WTC11 (cell line): ENCODE data around the gene GPR158. TPM values are rescaled to one million over a fixed set of nuclear protein-coding genes. Genes with fewer than 3 reads are reported as not detected.

Experiments used
- ATAC-seq: fragments of 200-7000 bp; cut with Tn5 transposase; 2 replicates; pipeline ENCODE4 v1.10.0; 2021; ENCODE audit warnings: mild to moderate bottlenecking, moderate library complexity
- CTCF ChIA-PET: fragments of 300-600 bp; sonication (Branson Sonifier 250); formaldehyde crosslinking; loops from one replicate; lab custom pipeline; 2021; ENCODE audit warnings: antibody characterized with exemption; lab: Charles Lee
- POLR2A ChIA-PET: fragments of 350-600 bp; sonication (Branson Sonifier 250); formaldehyde crosslinking; loops from one replicate; lab custom pipeline; 2021; ENCODE audit warnings: antibody characterized with exemption; lab: Charles Lee
- DNase-seq: peaks from one replicate; pipeline ENCODE4 v3.0.0; 2021; ENCODE audit warnings: low spot score
- H3K27ac Mint-ChIP-seq: 2 replicates; pipeline ENCODE4 v1.8.0; 2021; ENCODE audit warnings: mixed read lengths
- H3K27me3 Mint-ChIP-seq: 2 replicates; pipeline ENCODE4 v1.8.0; 2021; ENCODE audit warnings: low read depth, mild to moderate bottlenecking, moderate library complexity, mixed read lengths
- H3K36me3 Mint-ChIP-seq: 2 replicates; pipeline ENCODE4 v1.8.0; 2021; ENCODE audit warnings: mixed read lengths
- H3K4me1 Mint-ChIP-seq: 2 replicates; pipeline ENCODE4 v1.8.0; 2022; ENCODE audit warnings: mixed read lengths
- H3K4me3 Mint-ChIP-seq: 2 replicates; pipeline ENCODE4 v1.8.0; 2021; ENCODE audit warnings: mild to moderate bottlenecking, moderate library complexity, mixed read lengths
- H3K9me3 Mint-ChIP-seq: 2 replicates; pipeline ENCODE4 v1.8.0; 2021; ENCODE audit warnings: mixed read lengths
- ATF1 ChIP-seq: sonication (generic); formaldehyde crosslinking; IDR thresholded peaks from 2 replicates; pipeline ENCODE4 v1.8.1; 2023; ENCODE audit warnings: mild to moderate bottlenecking, moderate library complexity, missing genetic modification reagents
- HMGXB4 ChIP-seq: sonication (generic); formaldehyde crosslinking; IDR thresholded peaks from 2 replicates; pipeline ENCODE4 v1.8.1; 2023; ENCODE audit warnings: mild to moderate bottlenecking, moderate library complexity, missing genetic modification reagents
- IRF1 ChIP-seq: sonication (generic); formaldehyde crosslinking; IDR thresholded peaks from 2 replicates; pipeline ENCODE4 v1.8.0; 2023; ENCODE audit warnings: missing genetic modification reagents
- MAX ChIP-seq: sonication (generic); formaldehyde crosslinking; IDR thresholded peaks from 2 replicates; pipeline ENCODE4 v1.8.0; 2022; ENCODE audit warnings: mild to moderate bottlenecking, missing genetic modification reagents
- MLX ChIP-seq: sonication (generic); formaldehyde crosslinking; IDR thresholded peaks from 2 replicates; pipeline ENCODE4 v1.8.1; 2023; ENCODE audit warnings: mild to moderate bottlenecking, missing genetic modification reagents, moderate library complexity
- MXD4 ChIP-seq: fragments of 250-450 bp; sonication (Bioruptor Pico); IDR thresholded peaks from 2 replicates; pipeline ENCODE4 v1.8.0; 2021; ENCODE audit warnings: mild to moderate bottlenecking, moderate library complexity, borderline replicate concordance
- NR3C1 ChIP-seq: sonication (generic); formaldehyde crosslinking; conservative IDR thresholded peaks from 2 replicates; pipeline ENCODE4 v1.8.1; 2023; ENCODE audit warnings: low read depth, mild to moderate bottlenecking, missing genetic modification reagents
- OVOL2 ChIP-seq: fragments of 250-450 bp; sonication (Bioruptor Pico); IDR thresholded peaks from 2 replicates; pipeline ENCODE4 v1.9.0; 2021; ENCODE audit warnings: mild to moderate bottlenecking, borderline replicate concordance
- SOX15 ChIP-seq: fragments of 250-450 bp; sonication (Bioruptor Pico); IDR thresholded peaks from 2 replicates; pipeline ENCODE4 v1.9.0; 2021; ENCODE audit warnings: mild to moderate bottlenecking
- STAT6 ChIP-seq: sonication (generic); formaldehyde crosslinking; conservative IDR thresholded peaks from 2 replicates; pipeline ENCODE4 v1.8.1; 2023; ENCODE audit warnings: mild to moderate bottlenecking, low read depth, missing genetic modification reagents, moderate library complexity
- ZBTB21 ChIP-seq: sonication (generic); formaldehyde crosslinking; IDR thresholded peaks from 2 replicates; pipeline ENCODE4 v1.8.1; 2023; ENCODE audit warnings: mild to moderate bottlenecking, missing genetic modification reagents, borderline replicate concordance
- ZNF416 ChIP-seq: fragments of 250-450 bp; sonication (Bioruptor Pico); IDR thresholded peaks from 2 replicates; pipeline ENCODE4 v1.9.0; 2021; ENCODE audit warnings: mild to moderate bottlenecking, inconsistent platforms
- ZNF423 ChIP-seq: fragments of 250-450 bp; sonication (Bioruptor Pico); IDR thresholded peaks from 2 replicates; pipeline ENCODE4 v2.1.2; 2022; ENCODE audit warnings: mild to moderate bottlenecking, moderate library complexity
- total RNA-seq: library from RNA; stranded (reverse); gene quantifications from 3 replicates; pipeline ENCODE4 v1.2.3, GENCODE V29; 2021
- TF ChIP-seq, protein P1 (sequence below): fragments of 200-600 bp; IDR thresholded peaks from 2 replicates; pipeline ENCODE4 v1.8.0; 2022; ENCODE audit warnings: antibody characterized with exemption
- TF ChIP-seq, protein P2 (sequence below): sonication (generic); formaldehyde crosslinking; IDR thresholded peaks from 2 replicates; pipeline ENCODE4 v1.8.1; 2022; ENCODE audit warnings: missing genetic modification reagents, borderline replicate concordance
- TF ChIP-seq, protein P3 (sequence below): sonication (generic); formaldehyde crosslinking; IDR thresholded peaks from 2 replicates; pipeline ENCODE4 v1.8.0; 2023; ENCODE audit warnings: missing genetic modification reagents, mild to moderate bottlenecking, borderline replicate concordance

Gene GPR158
- total RNA-seq, 1 experiment from 2014 or later: 0.63 TPM

- TF ChIP-seq MAX (CRISPR knock-in tag): no peak
- no peak for TF ChIP-seq STAT6 (CRISPR knock-in tag)
- TF ChIP-seq, protein P1, sequence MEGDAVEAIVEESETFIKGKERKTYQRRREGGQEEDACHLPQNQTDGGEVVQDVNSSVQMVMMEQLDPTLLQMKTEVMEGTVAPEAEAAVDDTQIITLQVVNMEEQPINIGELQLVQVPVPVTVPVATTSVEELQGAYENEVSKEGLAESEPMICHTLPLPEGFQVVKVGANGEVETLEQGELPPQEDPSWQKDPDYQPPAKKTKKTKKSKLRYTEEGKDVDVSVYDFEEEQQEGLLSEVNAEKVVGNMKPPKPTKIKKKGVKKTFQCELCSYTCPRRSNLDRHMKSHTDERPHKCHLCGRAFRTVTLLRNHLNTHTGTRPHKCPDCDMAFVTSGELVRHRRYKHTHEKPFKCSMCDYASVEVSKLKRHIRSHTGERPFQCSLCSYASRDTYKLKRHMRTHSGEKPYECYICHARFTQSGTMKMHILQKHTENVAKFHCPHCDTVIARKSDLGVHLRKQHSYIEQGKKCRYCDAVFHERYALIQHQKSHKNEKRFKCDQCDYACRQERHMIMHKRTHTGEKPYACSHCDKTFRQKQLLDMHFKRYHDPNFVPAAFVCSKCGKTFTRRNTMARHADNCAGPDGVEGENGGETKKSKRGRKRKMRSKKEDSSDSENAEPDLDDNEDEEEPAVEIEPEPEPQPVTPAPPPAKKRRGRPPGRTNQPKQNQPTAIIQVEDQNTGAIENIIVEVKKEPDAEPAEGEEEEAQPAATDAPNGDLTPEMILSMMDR: no peak
- no peak for TF ChIP-seq MLX (CRISPR knock-in tag)
- no peak for TF ChIP-seq MXD4
- no peak for TF ChIP-seq OVOL2 (CRISPR knock-in tag)
- TF ChIP-seq, all 79 proteins: peak for 0
These were observed 467.9 kb downstream of the GPR158 start (continued) for GRCh38 chr10:25642721-25643120.

GRCh38 chr10:25646371-25646770 lies 471.6 kb downstream of the GPR158 start:
- H3K4me3 Mint-ChIP-seq: no peak overlapping the region
- ChIA-PET CTCF (no interaction called here), POLR2A (no interaction called here)
- H3K27me3 Mint-ChIP-seq: no peaks in the 10 kb centered on the region
- TF ChIP-seq IRF1: no peak
- no peak for TF ChIP-seq OVOL2 (CRISPR knock-in tag)
- TF ChIP-seq, protein P2, sequence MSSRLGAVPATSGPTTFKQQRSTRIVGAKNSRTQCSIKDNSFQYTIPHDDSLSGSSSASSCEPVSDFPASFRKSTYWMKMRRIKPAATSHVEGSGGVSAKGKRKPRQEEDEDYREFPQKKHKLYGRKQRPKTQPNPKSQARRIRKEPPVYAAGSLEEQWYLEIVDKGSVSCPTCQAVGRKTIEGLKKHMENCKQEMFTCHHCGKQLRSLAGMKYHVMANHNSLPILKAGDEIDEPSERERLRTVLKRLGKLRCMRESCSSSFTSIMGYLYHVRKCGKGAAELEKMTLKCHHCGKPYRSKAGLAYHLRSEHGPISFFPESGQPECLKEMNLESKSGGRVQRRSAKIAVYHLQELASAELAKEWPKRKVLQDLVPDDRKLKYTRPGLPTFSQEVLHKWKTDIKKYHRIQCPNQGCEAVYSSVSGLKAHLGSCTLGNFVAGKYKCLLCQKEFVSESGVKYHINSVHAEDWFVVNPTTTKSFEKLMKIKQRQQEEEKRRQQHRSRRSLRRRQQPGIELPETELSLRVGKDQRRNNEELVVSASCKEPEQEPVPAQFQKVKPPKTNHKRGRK: no peak
- TF ChIP-seq ZNF416 (CRISPR knock-in tag): no peak
- TF ChIP-seq HMGXB4: no peak
- no peak for TF ChIP-seq ZNF423 (CRISPR knock-in tag)
- TF ChIP-seq NR3C1 (CRISPR knock-in tag): no peak
- no peak for TF ChIP-seq ZBTB21 (CRISPR knock-in tag)
- H3K27ac Mint-ChIP-seq: no peak overlapping the region
- H3K36me3 Mint-ChIP-seq: no peaks in the 10 kb centered on the region
- H3K4me1 Mint-ChIP-seq: peaks cover 4% of the 10 kb centered on the region
- no peaks in the 10 kb centered on the region for H3K9me3 Mint-ChIP-seq
- no peak for DNase-seq
- ATAC-seq: no peak

GRCh38 chr10:25651534-25651933 lies 476.7 kb downstream of the GPR158 start:
- ATAC-seq (no peak), DNase-seq (no peak)
- CTCF ChIA-PET: no interaction called here
- Mint-ChIP-seq H3K27me3 (no peaks in the 10 kb centered on the region), H3K4me1 (peaks cover 4% of the 10 kb centered on the region), H3K9me3 (no peaks in the 10 kb centered on the region), H3K27ac (no peak overlapping the region), H3K36me3 (no peaks in the 10 kb centered on the region), H3K4me3 (no peak overlapping the region)
- POLR2A ChIA-PET: no interaction called here
- TF ChIP-seq, protein P3, sequence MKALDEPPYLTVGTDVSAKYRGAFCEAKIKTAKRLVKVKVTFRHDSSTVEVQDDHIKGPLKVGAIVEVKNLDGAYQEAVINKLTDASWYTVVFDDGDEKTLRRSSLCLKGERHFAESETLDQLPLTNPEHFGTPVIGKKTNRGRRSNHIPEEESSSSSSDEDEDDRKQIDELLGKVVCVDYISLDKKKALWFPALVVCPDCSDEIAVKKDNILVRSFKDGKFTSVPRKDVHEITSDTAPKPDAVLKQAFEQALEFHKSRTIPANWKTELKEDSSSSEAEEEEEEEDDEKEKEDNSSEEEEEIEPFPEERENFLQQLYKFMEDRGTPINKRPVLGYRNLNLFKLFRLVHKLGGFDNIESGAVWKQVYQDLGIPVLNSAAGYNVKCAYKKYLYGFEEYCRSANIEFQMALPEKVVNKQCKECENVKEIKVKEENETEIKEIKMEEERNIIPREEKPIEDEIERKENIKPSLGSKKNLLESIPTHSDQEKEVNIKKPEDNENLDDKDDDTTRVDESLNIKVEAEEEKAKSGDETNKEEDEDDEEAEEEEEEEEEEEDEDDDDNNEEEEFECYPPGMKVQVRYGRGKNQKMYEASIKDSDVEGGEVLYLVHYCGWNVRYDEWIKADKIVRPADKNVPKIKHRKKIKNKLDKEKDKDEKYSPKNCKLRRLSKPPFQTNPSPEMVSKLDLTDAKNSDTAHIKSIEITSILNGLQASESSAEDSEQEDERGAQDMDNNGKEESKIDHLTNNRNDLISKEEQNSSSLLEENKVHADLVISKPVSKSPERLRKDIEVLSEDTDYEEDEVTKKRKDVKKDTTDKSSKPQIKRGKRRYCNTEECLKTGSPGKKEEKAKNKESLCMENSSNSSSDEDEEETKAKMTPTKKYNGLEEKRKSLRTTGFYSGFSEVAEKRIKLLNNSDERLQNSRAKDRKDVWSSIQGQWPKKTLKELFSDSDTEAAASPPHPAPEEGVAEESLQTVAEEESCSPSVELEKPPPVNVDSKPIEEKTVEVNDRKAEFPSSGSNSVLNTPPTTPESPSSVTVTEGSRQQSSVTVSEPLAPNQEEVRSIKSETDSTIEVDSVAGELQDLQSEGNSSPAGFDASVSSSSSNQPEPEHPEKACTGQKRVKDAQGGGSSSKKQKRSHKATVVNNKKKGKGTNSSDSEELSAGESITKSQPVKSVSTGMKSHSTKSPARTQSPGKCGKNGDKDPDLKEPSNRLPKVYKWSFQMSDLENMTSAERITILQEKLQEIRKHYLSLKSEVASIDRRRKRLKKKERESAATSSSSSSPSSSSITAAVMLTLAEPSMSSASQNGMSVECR: no peak
- TF ChIP-seq HMGXB4: no peak
- TF ChIP-seq SOX15 (CRISPR knock-in tag): no peak
- TF ChIP-seq MLX (CRISPR knock-in tag): no peak
- no peak for TF ChIP-seq ATF1 (CRISPR knock-in tag)
